Measurements from ENCODE around the gene CNTN1. TPM values are rescaled to one million over a fixed set of nuclear protein-coding genes. Genes with fewer than 3 reads are reported as not detected.

CNTN1 gene
- total RNA-seq, 2 donors from 2014 or later = not detected

DNA sequence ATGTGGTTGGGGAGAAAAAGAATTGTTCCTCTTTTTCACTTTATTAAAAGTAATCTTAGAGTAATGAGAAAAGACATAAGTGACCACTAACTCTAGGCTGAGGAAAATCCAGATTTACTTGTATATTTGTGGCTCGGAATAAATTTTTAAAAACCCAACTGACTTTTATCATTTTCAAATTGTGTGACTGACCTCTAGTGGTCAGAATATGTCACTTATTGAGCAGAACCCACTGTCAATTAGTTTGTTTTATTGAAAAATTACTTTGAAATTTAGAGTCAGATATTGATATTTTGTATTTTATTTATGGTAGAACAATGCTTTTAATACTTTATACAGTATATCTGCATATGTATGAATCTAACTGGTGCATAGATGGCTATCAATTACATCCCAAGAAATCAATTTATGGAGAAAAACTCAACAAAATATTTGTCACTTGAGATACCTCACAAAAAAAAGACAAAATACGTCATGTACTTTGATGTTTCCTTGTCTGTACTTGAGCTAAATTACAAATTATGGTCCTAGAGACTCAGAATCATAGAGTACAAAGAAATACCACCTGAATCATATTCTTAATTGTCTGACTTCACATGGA is 229.4 kb downstream of the CNTN1 start:
- Mint-ChIP-seq H3K27me3 (ENCODE audit: low read depth) (peaks cover 12% of the 10 kb centered on the region), H3K4me3 (no peak overlapping the region), H3K27ac (no peak overlapping the region), H3K9me3 (no peaks in the 10 kb centered on the region), H3K36me3 (ENCODE audit: insufficient read depth in 2 of 2) (no peaks in the 10 kb centered on the region), H3K4me1 (ENCODE audit: low read depth) (no peaks in the 10 kb centered on the region)
- DNase-seq (no peak), ATAC-seq (replicated peaks in 1 of 2) (no peak)

DNA sequence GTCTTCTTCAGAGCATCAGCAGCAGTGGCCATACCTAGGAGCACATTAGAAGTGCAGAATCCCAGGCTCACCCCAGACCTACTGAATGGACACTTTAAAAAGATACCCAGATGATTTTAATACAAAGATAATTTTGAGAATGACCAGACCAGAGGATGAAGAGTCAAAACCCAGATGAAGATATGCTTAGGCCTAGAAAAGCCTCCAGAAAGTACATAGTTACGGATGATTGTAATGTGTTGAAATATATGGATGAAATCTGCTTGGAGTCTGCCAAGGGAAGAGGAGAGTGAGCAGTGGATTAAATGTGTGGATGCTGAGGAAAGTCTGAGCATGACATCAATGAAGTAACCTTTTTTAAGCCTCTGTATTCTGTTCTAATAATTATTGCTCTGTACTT is 245.7 kb downstream of the CNTN1 start:
- Mint-ChIP-seq H3K27ac (no peak overlapping the region), H3K4me1 (ENCODE audit: low read depth) (no peaks in the 10 kb centered on the region), H3K36me3 (ENCODE audit: insufficient read depth in 2 of 2) (no peaks in the 10 kb centered on the region), H3K27me3 (ENCODE audit: low read depth) (peaks cover 12% of the 10 kb centered on the region), H3K4me3 (no peak overlapping the region), H3K9me3 (no peaks in the 10 kb centered on the region)
- ATAC-seq (replicated peaks in 1 of 2) (no peak), DNase-seq (no peak)

- no peaks in the 10 kb centered on the region for H3K36me3 Mint-ChIP-seq (ENCODE audit: insufficient read depth in 2 of 2)
- peaks cover 12% of the 10 kb centered on the region for H3K27me3 Mint-ChIP-seq (ENCODE audit: low read depth)
- H3K9me3 Mint-ChIP-seq = no peaks in the 10 kb centered on the region
- no peaks in the 10 kb centered on the region for H3K4me1 Mint-ChIP-seq (ENCODE audit: low read depth)
- H3K27ac Mint-ChIP-seq = no peak overlapping the region
- ATAC-seq (replicated peaks in 1 of 2) (no peak), DNase-seq (no peak)
- H3K4me3 Mint-ChIP-seq = no peak overlapping the region
These were observed 250.1 kb downstream of the CNTN1 start for GRCh38 chr12:40942326-40942725.

- H3K9me3 Mint-ChIP-seq = no peaks in the 10 kb centered on the region
- no peak overlapping the region for H3K27ac Mint-ChIP-seq
- H3K36me3 Mint-ChIP-seq (ENCODE audit: insufficient read depth in 2 of 2) = no peaks in the 10 kb centered on the region
- DNase-seq (no peak), ATAC-seq (replicated peaks in 1 of 2) (no peak)
- H3K27me3 Mint-ChIP-seq (ENCODE audit: low read depth) = peaks cover 1% of the 10 kb centered on the region
- no peak overlapping the region for H3K4me3 Mint-ChIP-seq
- no peaks in the 10 kb centered on the region for H3K4me1 Mint-ChIP-seq (ENCODE audit: low read depth)
These were observed 253.5 kb downstream of the CNTN1 start for GRCh38 chr12:40945772-40946171.

- Mint-ChIP-seq H3K4me1 (ENCODE audit: low read depth) (no peaks in the 10 kb centered on the region), H3K27ac (no peak overlapping the region), H3K9me3 (no peaks in the 10 kb centered on the region), H3K36me3 (ENCODE audit: insufficient read depth in 2 of 2) (no peaks in the 10 kb centered on the region), H3K27me3 (ENCODE audit: low read depth) (no peaks in the 10 kb centered on the region), H3K4me3 (no peak overlapping the region)
- ATAC-seq (replicated peaks in 1 of 2) = no peak
- DNase-seq = no peak
These were observed 254.5 kb downstream of the CNTN1 start for GRCh38 chr12:40946612-40947194.

GRCh38 chr12:40947797-40948196 is 255.6 kb downstream of the CNTN1 start:
- H3K9me3 Mint-ChIP-seq = no peaks in the 10 kb centered on the region
- no peak for ATAC-seq (replicated peaks in 1 of 2)
- no peaks in the 10 kb centered on the region for H3K36me3 Mint-ChIP-seq (ENCODE audit: insufficient read depth in 2 of 2)
- no peaks in the 10 kb centered on the region for H3K4me1 Mint-ChIP-seq (ENCODE audit: low read depth)
- no peak overlapping the region for H3K27ac Mint-ChIP-seq
- H3K4me3 Mint-ChIP-seq = no peak overlapping the region
- H3K27me3 Mint-ChIP-seq (ENCODE audit: low read depth) = peaks cover 3% of the 10 kb centered on the region
- DNase-seq = no peak

DNA sequence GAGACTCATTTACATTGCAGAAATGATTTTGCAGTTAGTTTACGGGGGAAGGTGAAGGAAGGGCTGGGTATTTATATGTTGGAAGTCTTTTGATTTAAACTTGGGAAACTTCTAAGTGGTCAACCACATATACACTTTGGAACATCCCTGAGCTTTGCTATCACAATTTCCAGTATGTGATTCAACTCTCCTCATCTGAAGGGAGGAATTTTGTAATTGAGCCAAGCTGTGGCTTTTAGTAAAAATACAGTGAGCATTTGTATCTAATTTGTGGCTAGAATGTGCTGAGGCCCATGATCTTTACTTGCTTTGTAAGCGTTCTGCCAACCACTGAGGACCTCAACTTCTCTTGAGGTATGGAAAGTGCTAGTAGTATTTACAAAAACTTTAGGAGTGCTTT is 260.8 kb downstream of the CNTN1 start:
- no peaks in the 10 kb centered on the region for H3K4me1 Mint-ChIP-seq (ENCODE audit: low read depth)
- H3K27ac Mint-ChIP-seq = no peak overlapping the region
- no peaks in the 10 kb centered on the region for H3K36me3 Mint-ChIP-seq (ENCODE audit: insufficient read depth in 2 of 2)
- ATAC-seq (replicated peaks in 1 of 2) (no peak), DNase-seq (no peak)
- H3K27me3 Mint-ChIP-seq (ENCODE audit: low read depth) = peaks cover 15% of the 10 kb centered on the region
- H3K4me3 Mint-ChIP-seq = no peak overlapping the region
- peaks cover 0 to 4% of the 10 kb centered on the region in 2 donors for H3K9me3 Mint-ChIP-seq

- no peak for ATAC-seq (replicated peaks in 1 of 2)
- H3K9me3 Mint-ChIP-seq = peaks cover 0 to 4% of the 10 kb centered on the region in 2 donors
- H3K4me3 Mint-ChIP-seq = no peak overlapping the region
- no peak for DNase-seq
- peaks cover 15% of the 10 kb centered on the region for H3K27me3 Mint-ChIP-seq (ENCODE audit: low read depth)
- H3K27ac Mint-ChIP-seq = no peak overlapping the region
- no peaks in the 10 kb centered on the region for H3K4me1 Mint-ChIP-seq (ENCODE audit: low read depth)
- no peaks in the 10 kb centered on the region for H3K36me3 Mint-ChIP-seq (ENCODE audit: insufficient read depth in 2 of 2)
These were observed 265.2 kb downstream of the CNTN1 start for GRCh38 chr12:40957417-40957816.

- Mint-ChIP-seq H3K36me3 (ENCODE audit: insufficient read depth in 2 of 2) (no peaks in the 10 kb centered on the region), H3K27me3 (ENCODE audit: low read depth) (peaks cover 8% of the 10 kb centered on the region)
- ATAC-seq (replicated peaks in 1 of 2) = no peak
These were observed 266.8 kb downstream of the CNTN1 start for GRCh38 chr12:40959041-40959440.

DNA sequence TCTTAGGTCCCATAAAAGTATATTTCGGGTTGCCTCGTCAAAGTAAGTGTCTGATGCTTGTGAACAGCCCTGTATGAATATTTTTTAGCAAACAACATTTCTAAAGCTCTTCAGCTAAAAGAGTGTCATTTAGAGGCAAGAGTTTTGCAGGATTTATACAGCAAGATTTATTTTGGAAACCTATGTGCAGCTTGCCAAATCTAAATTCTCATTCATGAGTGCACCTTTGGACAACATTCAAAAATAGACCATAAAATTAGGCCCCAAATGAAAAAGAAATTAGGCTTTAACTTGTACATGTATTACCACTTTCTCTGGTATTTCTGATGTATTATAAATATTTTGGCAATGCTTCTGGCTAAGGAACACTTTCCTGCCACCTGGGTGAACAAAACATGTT is 271.5 kb downstream of the CNTN1 start:
- Mint-ChIP-seq H3K27me3 (ENCODE audit: low read depth) (no peaks in the 10 kb centered on the region), H3K9me3 (no peaks in the 10 kb centered on the region), H3K36me3 (ENCODE audit: insufficient read depth in 2 of 2) (no peaks in the 10 kb centered on the region), H3K4me1 (ENCODE audit: low read depth) (no peaks in the 10 kb centered on the region), H3K27ac (no peak overlapping the region), H3K4me3 (no peak overlapping the region)
- no peak for DNase-seq
- ATAC-seq (replicated peaks in 1 of 2) = no peak

More at GRCh38 chr12:40959041-40959440, 266.8 kb downstream of the CNTN1 start:
- H3K4me1 Mint-ChIP-seq (ENCODE audit: low read depth) = no peaks in the 10 kb centered on the region
- peaks cover 0 to 4% of the 10 kb centered on the region in 2 donors for H3K9me3 Mint-ChIP-seq
- no peak overlapping the region for H3K27ac Mint-ChIP-seq
- no peak for DNase-seq
- no peak overlapping the region for H3K4me3 Mint-ChIP-seq

GRCh38 chr12:40969796-40970195 is 277.6 kb downstream of the CNTN1 start:
- DNase-seq (no peak), ATAC-seq (replicated peaks in 1 of 2) (no peak)
- Mint-ChIP-seq H3K36me3 (ENCODE audit: insufficient read depth in 2 of 2) (no peaks in the 10 kb centered on the region), H3K4me3 (no peak overlapping the region), H3K9me3 (no peaks in the 10 kb centered on the region), H3K4me1 (ENCODE audit: low read depth) (no peaks in the 10 kb centered on the region), H3K27ac (no peak overlapping the region), H3K27me3 (ENCODE audit: low read depth) (no peaks in the 10 kb centered on the region)

DNA sequence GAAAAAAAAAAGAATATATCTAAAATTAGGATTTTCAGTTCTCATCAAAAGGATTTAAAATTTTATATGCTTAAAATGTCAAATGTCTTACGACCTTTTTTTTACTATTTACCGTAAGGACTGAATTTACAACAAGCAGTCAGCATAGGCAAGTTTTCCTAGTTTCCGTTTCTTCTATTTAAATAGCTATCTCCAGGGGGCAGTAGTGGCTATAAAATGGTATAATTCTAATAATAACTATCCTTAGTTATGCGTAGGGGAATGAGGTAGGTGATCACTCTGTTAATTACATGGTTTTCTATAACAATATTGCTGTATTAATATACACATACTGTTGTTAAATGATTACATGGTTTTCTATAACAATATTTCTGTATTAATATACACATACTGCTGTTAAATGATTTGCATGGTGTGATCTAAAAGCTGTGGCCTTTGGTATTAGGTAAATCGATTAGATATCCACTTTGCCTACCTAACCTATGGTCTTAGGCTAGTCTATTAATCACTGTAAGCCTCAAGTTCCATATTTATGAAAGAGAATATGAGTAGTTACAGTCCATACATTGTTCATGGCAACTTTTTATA is 278.2 kb downstream of the CNTN1 start:
- ATAC-seq (replicated peaks in 1 of 2) (no peak), DNase-seq (no peak)
- no peaks in the 10 kb centered on the region for H3K4me1 Mint-ChIP-seq (ENCODE audit: low read depth)
- no peaks in the 10 kb centered on the region for H3K27me3 Mint-ChIP-seq (ENCODE audit: low read depth)
- H3K27ac Mint-ChIP-seq = no peak overlapping the region
- no peaks in the 10 kb centered on the region for H3K9me3 Mint-ChIP-seq
- H3K4me3 Mint-ChIP-seq = no peak overlapping the region
- no peaks in the 10 kb centered on the region for H3K36me3 Mint-ChIP-seq (ENCODE audit: insufficient read depth in 2 of 2)

DNA sequence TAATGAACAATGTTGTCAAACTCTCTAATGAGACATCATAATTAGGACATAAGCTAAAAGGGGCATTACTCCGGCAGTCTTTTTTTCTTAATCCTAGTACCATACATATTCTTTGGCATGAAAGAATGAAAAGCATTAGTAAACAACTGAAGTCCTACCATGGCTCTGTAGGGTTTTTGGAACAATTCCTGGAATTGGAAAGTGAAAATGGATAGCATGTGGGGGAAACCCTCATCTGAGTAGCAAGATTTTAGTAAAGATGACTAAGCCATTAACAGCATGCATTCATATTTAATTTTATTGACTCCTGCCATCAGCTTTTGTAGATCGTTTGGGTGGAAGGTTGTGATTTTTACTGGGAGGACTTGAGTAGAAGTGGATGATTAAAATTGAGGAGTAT is 279.7 kb downstream of the CNTN1 start:
- H3K27me3 Mint-ChIP-seq (ENCODE audit: low read depth) = no peaks in the 10 kb centered on the region

DNA sequence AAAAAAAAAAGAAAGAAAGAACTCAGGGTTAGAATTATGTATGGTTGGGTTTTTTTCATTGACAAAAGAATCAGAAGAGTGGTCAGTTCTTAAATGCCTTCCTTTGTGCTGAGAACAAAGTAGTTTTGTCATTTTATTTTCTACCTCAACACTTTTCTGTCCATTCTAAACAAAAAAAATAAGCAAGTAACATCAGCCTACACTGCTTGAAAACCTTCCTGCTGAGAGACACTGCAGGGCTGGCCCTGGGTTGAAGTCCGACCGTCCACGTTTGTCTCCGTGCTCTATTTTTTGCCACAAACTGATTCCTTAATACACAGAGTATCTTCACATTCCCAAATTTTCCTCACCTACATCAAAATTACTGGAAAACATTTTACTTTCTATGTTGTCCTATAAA is 284.3 kb downstream of the CNTN1 start:
- Mint-ChIP-seq H3K36me3 (ENCODE audit: insufficient read depth in 2 of 2) (no peaks in the 10 kb centered on the region), H3K4me3 (no peak overlapping the region), H3K27me3 (ENCODE audit: low read depth) (no peaks in the 10 kb centered on the region), H3K4me1 (ENCODE audit: low read depth) (no peaks in the 10 kb centered on the region), H3K9me3 (no peaks in the 10 kb centered on the region), H3K27ac (no peak overlapping the region)
- ATAC-seq (replicated peaks in 1 of 2) (no peak), DNase-seq (no peak)

More for the DNA sequence above, 279.7 kb downstream of the CNTN1 start:
- Mint-ChIP-seq H3K36me3 (ENCODE audit: insufficient read depth in 2 of 2) (no peaks in the 10 kb centered on the region), H3K4me3 (no peak overlapping the region), H3K9me3 (no peaks in the 10 kb centered on the region), H3K4me1 (ENCODE audit: low read depth) (no peaks in the 10 kb centered on the region), H3K27ac (no peak overlapping the region)
- ATAC-seq (replicated peaks in 1 of 2) (no peak), DNase-seq (no peak)
